HEK293 (cell line): ENCODE measurements around the gene GJC1.

Source experiments
- YY1 ChIP-seq: fragments of 450-650 bp; formaldehyde crosslinking; IDR thresholded peaks from 2 replicates; pipeline ENCODE4 v1.5.1; 2018; ENCODE audit warnings: missing biosample characterization, missing genetic modification characterization
- ZBTB49 ChIP-seq: fragments of 450-650 bp; formaldehyde crosslinking; IDR thresholded peaks from 2 replicates; pipeline ENCODE4 v1.5.1; 2016; ENCODE audit warnings: missing biosample characterization, missing genetic modification characterization, low read depth
- ZBTB7A ChIP-seq: fragments of 450-650 bp; formaldehyde crosslinking; IDR thresholded peaks from 2 replicates; pipeline ENCODE4 v1.5.1; 2016; ENCODE audit warnings: low read depth, missing biosample characterization, missing genetic modification characterization
- ZFHX2 ChIP-seq: fragments of 450-650 bp; formaldehyde crosslinking; conservative IDR thresholded peaks from 2 replicates; pipeline ENCODE4 v1.5.1; 2016; ENCODE audit warnings: missing biosample characterization, missing genetic modification characterization
- ZNF140 ChIP-seq: fragments of 450-650 bp; formaldehyde crosslinking; IDR thresholded peaks from 2 replicates; pipeline ENCODE4 v1.5.1; 2016; ENCODE audit warnings: missing biosample characterization, missing genetic modification characterization
- ZNF24 ChIP-seq: fragments of 450-650 bp; formaldehyde crosslinking; IDR thresholded peaks from 2 replicates; pipeline ENCODE4 v1.5.1; 2016; ENCODE audit warnings: missing biosample characterization, missing genetic modification characterization
- ZNF670 ChIP-seq: fragments of 450-650 bp; formaldehyde crosslinking; IDR thresholded peaks from 2 replicates; pipeline ENCODE4 v1.5.1; 2016; ENCODE audit warnings: missing biosample characterization, missing genetic modification characterization, low read depth
- TF ChIP-seq, protein P1 (sequence below): fragments of 450-650 bp; formaldehyde crosslinking; IDR thresholded peaks from 2 replicates; pipeline ENCODE4 v1.5.1; 2016; ENCODE audit warnings: missing biosample characterization, missing genetic modification characterization

GRCh38 chr17:44827863-44828262 is 2.2 kb downstream of the GJC1 start:
- TF ChIP-seq ZNF24 (tag by site-specific recombination) (no peak), ZBTB7A (tag by site-specific recombination) (no peak), YY1 (tag by site-specific recombination) (no peak), ZBTB49 (tag by site-specific recombination) (no peak), ZNF670 (no peak), ZFHX2 (tag by site-specific recombination) (no peak), ZNF140 (tag by site-specific recombination) (no peak)
- TF ChIP-seq, protein P1, sequence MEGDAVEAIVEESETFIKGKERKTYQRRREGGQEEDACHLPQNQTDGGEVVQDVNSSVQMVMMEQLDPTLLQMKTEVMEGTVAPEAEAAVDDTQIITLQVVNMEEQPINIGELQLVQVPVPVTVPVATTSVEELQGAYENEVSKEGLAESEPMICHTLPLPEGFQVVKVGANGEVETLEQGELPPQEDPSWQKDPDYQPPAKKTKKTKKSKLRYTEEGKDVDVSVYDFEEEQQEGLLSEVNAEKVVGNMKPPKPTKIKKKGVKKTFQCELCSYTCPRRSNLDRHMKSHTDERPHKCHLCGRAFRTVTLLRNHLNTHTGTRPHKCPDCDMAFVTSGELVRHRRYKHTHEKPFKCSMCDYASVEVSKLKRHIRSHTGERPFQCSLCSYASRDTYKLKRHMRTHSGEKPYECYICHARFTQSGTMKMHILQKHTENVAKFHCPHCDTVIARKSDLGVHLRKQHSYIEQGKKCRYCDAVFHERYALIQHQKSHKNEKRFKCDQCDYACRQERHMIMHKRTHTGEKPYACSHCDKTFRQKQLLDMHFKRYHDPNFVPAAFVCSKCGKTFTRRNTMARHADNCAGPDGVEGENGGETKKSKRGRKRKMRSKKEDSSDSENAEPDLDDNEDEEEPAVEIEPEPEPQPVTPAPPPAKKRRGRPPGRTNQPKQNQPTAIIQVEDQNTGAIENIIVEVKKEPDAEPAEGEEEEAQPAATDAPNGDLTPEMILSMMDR (tag by site-specific recombination): no peak
